Right lobe of liver (tissue), 4 donors: ENCODE measurements around the gene GRIP1.

Source experiments
- CTCF ChIP-seq, 4 donors: fragments of 200-600 bp in 3 of 4; fragments of 450-650 bp in 1 of 4; IDR thresholded peaks; one replicate each; pipeline versions ENCODE4 v1.5.1 to v1.8.0; 2016 to 2022; ENCODE audit warnings: antibody characterized with exemption in 4 of 4, mild to moderate bottlenecking in 2 of 4
- POLR2A ChIP-seq: fragments of 450-650 bp; IDR thresholded peaks from one replicate; pipeline ENCODE4 v1.6.1; 2017; ENCODE audit warnings: antibody characterized with exemption, mild to moderate bottlenecking
- donor health status: DM: no; HTN: no; CAD: no.
- donor health status: DM: no; HTN: no; CAD: no.
- donor health status: DM: no; HTN: yes; CAD: no.

GRCh38 chr12:66662179-66662578 is 16.7 kb downstream of the GRIP1 start:
- no peak for TF ChIP-seq POLR2A
- no peak for TF ChIP-seq CTCF (IDR thresholded peaks at IDR 0.05)
